Stimulated activated naive CD8-positive, alpha-beta T cell treated with anti-CD3 and anti-CD28 coated beads, Interleukin-15, Interleukin-2, amounts not matched to agents 100 ng/mL and 50 ng/mL, for 24 hours (primary cell): ENCODE results near the gene RSPO1.
A peak's percentile ranks its signal among the peaks of the same experiment; 100 is the strongest.

Source experiments
- H3K27ac Mint-ChIP-seq: one replicate; pipeline ENCODE4 v1.8.0; 2021; ENCODE audit warnings: mild to moderate bottlenecking, mixed read lengths
- H3K27me3 Mint-ChIP-seq: one replicate; pipeline ENCODE4 v1.8.0; 2021; ENCODE audit warnings: mixed read lengths
- H3K36me3 Mint-ChIP-seq: one replicate; pipeline ENCODE4 v1.8.0; 2021; ENCODE audit warnings: low read depth, mixed read lengths
- H3K4me1 Mint-ChIP-seq: one replicate; pipeline ENCODE4 v1.8.0; 2021; ENCODE audit warnings: low read depth, mixed read lengths
- H3K4me3 Mint-ChIP-seq: one replicate; pipeline ENCODE4 v1.8.0; 2021; ENCODE audit warnings: mild to moderate bottlenecking, mixed read lengths
- H3K9me3 Mint-ChIP-seq: one replicate; pipeline ENCODE4 v1.8.0; 2021; ENCODE audit warnings: mixed read lengths

Gene RSPO1

GRCh38 chr1:37662031-37662755 lies 27.5 kb upstream of the RSPO1 start:
- Mint-ChIP-seq H3K36me3 (no peaks in the 10 kb centered on the region), H3K9me3 (no peaks in the 10 kb centered on the region), H3K27me3 (peaks cover 3% of the 10 kb centered on the region), H3K27ac (no peak overlapping the region), H3K4me3 (no peak overlapping the region), H3K4me1 (no peaks in the 10 kb centered on the region)

GRCh38 chr1:37661401-37661800 lies 26.7 kb upstream of the RSPO1 start:
- Mint-ChIP-seq H3K9me3 (no peaks in the 10 kb centered on the region), H3K4me3 (no peak overlapping the region), H3K36me3 (no peaks in the 10 kb centered on the region), H3K4me1 (no peaks in the 10 kb centered on the region), H3K27ac (no peak overlapping the region), H3K27me3 (peaks cover 3% of the 10 kb centered on the region)

- Mint-ChIP-seq H3K4me3 (no peak overlapping the region), H3K27me3 (peaks cover 3% of the 10 kb centered on the region), H3K9me3 (no peaks in the 10 kb centered on the region), H3K27ac (no peak overlapping the region), H3K4me1 (no peaks in the 10 kb centered on the region), H3K36me3 (no peaks in the 10 kb centered on the region)
Measured at GRCh38 chr1:37660664-37661063, 26.0 kb upstream of the RSPO1 start.

GRCh38 chr1:37658486-37658885 lies 23.8 kb upstream of the RSPO1 start:
- Mint-ChIP-seq H3K4me3 (no peak overlapping the region), H3K36me3 (no peaks in the 10 kb centered on the region), H3K27ac (no peak overlapping the region), H3K4me1 (no peaks in the 10 kb centered on the region), H3K9me3 (no peaks in the 10 kb centered on the region), H3K27me3 (peaks cover 3% of the 10 kb centered on the region)

- Mint-ChIP-seq H3K27me3 (peaks cover 3% of the 10 kb centered on the region), H3K9me3 (no peaks in the 10 kb centered on the region), H3K4me3 (no peak overlapping the region), H3K27ac (no peak overlapping the region), H3K4me1 (no peaks in the 10 kb centered on the region), H3K36me3 (no peaks in the 10 kb centered on the region)
Measured at GRCh38 chr1:37657620-37658412, 23.1 kb upstream of the RSPO1 start.

GRCh38 chr1:37656881-37657280 lies 22.2 kb upstream of the RSPO1 start:
- Mint-ChIP-seq H3K9me3 (no peaks in the 10 kb centered on the region), H3K36me3 (no peaks in the 10 kb centered on the region), H3K4me3 (no peak overlapping the region), H3K27me3 (peaks cover 3% of the 10 kb centered on the region), H3K27ac (no peak overlapping the region), H3K4me1 (no peaks in the 10 kb centered on the region)

- Mint-ChIP-seq H3K9me3 (no peaks in the 10 kb centered on the region), H3K36me3 (no peaks in the 10 kb centered on the region), H3K27me3 (peaks cover 3% of the 10 kb centered on the region), H3K27ac (no peak overlapping the region), H3K4me1 (no peaks in the 10 kb centered on the region), H3K4me3 (no peak overlapping the region)
Measured at GRCh38 chr1:37656026-37656425, 21.3 kb upstream of the RSPO1 start.

- peaks cover 3% of the 10 kb centered on the region for H3K27me3 Mint-ChIP-seq
- no peaks in the 10 kb centered on the region for H3K4me1 Mint-ChIP-seq
- H3K36me3 Mint-ChIP-seq, result no peaks in the 10 kb centered on the region
- H3K4me3 Mint-ChIP-seq, result no peak overlapping the region
- no peaks in the 10 kb centered on the region for H3K9me3 Mint-ChIP-seq
- no peak overlapping the region for H3K27ac Mint-ChIP-seq
Measured at GRCh38 chr1:37655274-37655673, 20.6 kb upstream of the RSPO1 start.

GRCh38 chr1:37653906-37654305 lies 19.2 kb upstream of the RSPO1 start:
- Mint-ChIP-seq H3K27me3 (peaks cover 3% of the 10 kb centered on the region), H3K9me3 (no peaks in the 10 kb centered on the region), H3K4me1 (no peaks in the 10 kb centered on the region), H3K36me3 (no peaks in the 10 kb centered on the region), H3K4me3 (no peak overlapping the region), H3K27ac (no peak overlapping the region)

GRCh38 chr1:37652976-37653375 lies 18.3 kb upstream of the RSPO1 start:
- H3K27me3 Mint-ChIP-seq, result no peaks in the 10 kb centered on the region
- H3K4me1 Mint-ChIP-seq, result no peaks in the 10 kb centered on the region
- no peaks in the 10 kb centered on the region for H3K36me3 Mint-ChIP-seq
- H3K27ac Mint-ChIP-seq, result no peak overlapping the region
- H3K4me3 Mint-ChIP-seq, result no peak overlapping the region
- no peaks in the 10 kb centered on the region for H3K9me3 Mint-ChIP-seq

- no peak overlapping the region for H3K4me3 Mint-ChIP-seq
- no peak overlapping the region for H3K27ac Mint-ChIP-seq
- H3K36me3 Mint-ChIP-seq, result no peaks in the 10 kb centered on the region
- H3K27me3 Mint-ChIP-seq, result peaks cover 4% of the 10 kb centered on the region
- H3K4me1 Mint-ChIP-seq, result no peaks in the 10 kb centered on the region
- H3K9me3 Mint-ChIP-seq, result no peaks in the 10 kb centered on the region
Measured at GRCh38 chr1:37651803-37652202, 17.1 kb upstream of the RSPO1 start.

GRCh38 chr1:37650721-37651120 lies 16.0 kb upstream of the RSPO1 start:
- Mint-ChIP-seq H3K4me3 (no peak overlapping the region), H3K27ac (no peak overlapping the region), H3K4me1 (no peaks in the 10 kb centered on the region), H3K9me3 (no peaks in the 10 kb centered on the region), H3K36me3 (no peaks in the 10 kb centered on the region), H3K27me3 (peaks cover 4% of the 10 kb centered on the region)

- no peak overlapping the region for H3K27ac Mint-ChIP-seq
- no peak overlapping the region for H3K4me3 Mint-ChIP-seq
- H3K9me3 Mint-ChIP-seq, result no peaks in the 10 kb centered on the region
- peaks cover 4% of the 10 kb centered on the region for H3K27me3 Mint-ChIP-seq
- no peaks in the 10 kb centered on the region for H3K4me1 Mint-ChIP-seq
- H3K36me3 Mint-ChIP-seq, result no peaks in the 10 kb centered on the region
Measured at GRCh38 chr1:37650173-37650572, 15.5 kb upstream of the RSPO1 start.

GRCh38 chr1:37647281-37647680 lies 12.6 kb upstream of the RSPO1 start:
- no peaks in the 10 kb centered on the region for H3K4me1 Mint-ChIP-seq
- no peaks in the 10 kb centered on the region for H3K36me3 Mint-ChIP-seq
- H3K27me3 Mint-ChIP-seq, result peaks cover 11% of the 10 kb centered on the region
- H3K4me3 Mint-ChIP-seq, result no peak overlapping the region
- H3K27ac Mint-ChIP-seq, result peak overlapping the region; percentile 26
- H3K9me3 Mint-ChIP-seq, result no peaks in the 10 kb centered on the region

GRCh38 chr1:37641059-37641458 lies 6.4 kb upstream of the RSPO1 start:
- Mint-ChIP-seq H3K36me3 (no peaks in the 10 kb centered on the region), H3K27ac (no peak overlapping the region), H3K4me3 (no peak overlapping the region), H3K9me3 (no peaks in the 10 kb centered on the region), H3K27me3 (peaks cover 18% of the 10 kb centered on the region), H3K4me1 (no peaks in the 10 kb centered on the region)
